Measurements from ENCODE around the gene TBC1D1.

Gene TBC1D1

GRCh38 chr4:37951461-37952352 lies 60.8 kb downstream of the TBC1D1 start:
- Histone ChIP-seq H3K9me3 (ENCODE audit: control insufficient read depth, insufficient read depth, low read depth, low read length) (no peaks in the 10 kb centered on the region), H3K9ac (ENCODE audit: low read length) (no peak overlapping the region), H3K36me3 (ENCODE audit: control insufficient read depth, insufficient read depth, low read length) (no peaks in the 10 kb centered on the region), H3K4me1 (ENCODE audit: control insufficient read depth, insufficient read depth, low read length) (no peaks in the 10 kb centered on the region), H3K4me3 (ENCODE audit: low read depth, low read length) (no peak overlapping the region), H3K27me3 (ENCODE audit: control insufficient read depth, insufficient read depth, low read length) (no peaks in the 10 kb centered on the region), H3K27ac (ENCODE audit: low read depth, low read length) (no peak overlapping the region)

GRCh38 chr4:37953156-37953555 lies 62.3 kb downstream of the TBC1D1 start:
- Histone ChIP-seq H3K9me3 (ENCODE audit: control insufficient read depth, insufficient read depth, low read depth, low read length) (no peaks in the 10 kb centered on the region), H3K9ac (ENCODE audit: low read length) (no peak overlapping the region), H3K36me3 (ENCODE audit: control insufficient read depth, insufficient read depth, low read length) (no peaks in the 10 kb centered on the region), H3K27ac (ENCODE audit: low read depth, low read length) (no peak overlapping the region), H3K27me3 (ENCODE audit: control insufficient read depth, insufficient read depth, low read length) (no peaks in the 10 kb centered on the region), H3K4me3 (ENCODE audit: low read depth, low read length) (no peak overlapping the region), H3K4me1 (ENCODE audit: control insufficient read depth, insufficient read depth, low read length) (no peaks in the 10 kb centered on the region)

GRCh38 chr4:37953620-37954293 lies 62.9 kb downstream of the TBC1D1 start:
- Histone ChIP-seq H3K4me1 (ENCODE audit: control insufficient read depth, insufficient read depth, low read length) (no peaks in the 10 kb centered on the region), H3K27ac (ENCODE audit: low read depth, low read length) (no peak overlapping the region), H3K4me3 (ENCODE audit: low read depth, low read length) (no peak overlapping the region), H3K9me3 (ENCODE audit: control insufficient read depth, insufficient read depth, low read depth, low read length) (no peaks in the 10 kb centered on the region), H3K27me3 (ENCODE audit: control insufficient read depth, insufficient read depth, low read length) (no peaks in the 10 kb centered on the region), H3K9ac (ENCODE audit: low read length) (no peak overlapping the region), H3K36me3 (ENCODE audit: control insufficient read depth, insufficient read depth, low read length) (no peaks in the 10 kb centered on the region)

- no peaks in the 10 kb centered on the region for H3K9me3 ChIP-seq (ENCODE audit: control insufficient read depth, insufficient read depth, low read depth, low read length)
- no peak overlapping the region for H3K27ac ChIP-seq (ENCODE audit: low read depth, low read length)
- H3K27me3 ChIP-seq (ENCODE audit: control insufficient read depth, insufficient read depth, low read length): no peaks in the 10 kb centered on the region
- no peaks in the 10 kb centered on the region for H3K36me3 ChIP-seq (ENCODE audit: control insufficient read depth, insufficient read depth, low read length)
- no peak overlapping the region for H3K9ac ChIP-seq (ENCODE audit: low read length)
- no peaks in the 10 kb centered on the region for H3K4me1 ChIP-seq (ENCODE audit: control insufficient read depth, insufficient read depth, low read length)
- no peak overlapping the region for H3K4me3 ChIP-seq (ENCODE audit: low read depth, low read length)
Observed at GRCh38 chr4:37956941-37957340, 66.1 kb downstream of the TBC1D1 start.

- H3K4me1 ChIP-seq (ENCODE audit: control insufficient read depth, insufficient read depth, low read length): no peaks in the 10 kb centered on the region
- H3K9me3 ChIP-seq (ENCODE audit: control insufficient read depth, insufficient read depth, low read depth, low read length): no peaks in the 10 kb centered on the region; the same call in 1 of the 2 replicates
- no peaks in the 10 kb centered on the region for H3K27me3 ChIP-seq (ENCODE audit: control insufficient read depth, insufficient read depth, low read length)
- no peaks in the 10 kb centered on the region for H3K36me3 ChIP-seq (ENCODE audit: control insufficient read depth, insufficient read depth, low read length)
- H3K9ac ChIP-seq (ENCODE audit: low read length): no peak overlapping the region
- H3K4me3 ChIP-seq (ENCODE audit: low read depth, low read length): no peak overlapping the region
- H3K27ac ChIP-seq (ENCODE audit: low read depth, low read length): no peak overlapping the region
Observed at GRCh38 chr4:37958932-37959331, 68.0 kb downstream of the TBC1D1 start.

GRCh38 chr4:37960098-37960497 lies 69.2 kb downstream of the TBC1D1 start, which contains the start of gene PTTG2:
PTTG2 (plus strand) TSS chr4:37960398; CDS start chr4:37960435, 37 bp downstream.
- no peaks in the 10 kb centered on the region for H3K27me3 ChIP-seq (ENCODE audit: control insufficient read depth, insufficient read depth, low read length)
- no peak within 1 kb of the TSS for H3K4me3 ChIP-seq (ENCODE audit: low read depth, low read length)
- no peaks in the 10 kb centered on the region for H3K36me3 ChIP-seq (ENCODE audit: control insufficient read depth, insufficient read depth, low read length)
- no peak within 1 kb of the TSS for H3K27ac ChIP-seq (ENCODE audit: low read depth, low read length)
- H3K9ac ChIP-seq (ENCODE audit: low read length): no peak within 1 kb of the TSS
- H3K4me1 ChIP-seq (ENCODE audit: control insufficient read depth, insufficient read depth, low read length): no peaks in the 10 kb centered on the region
- H3K9me3 ChIP-seq (ENCODE audit: control insufficient read depth, insufficient read depth, low read depth, low read length): no peaks in the 10 kb centered on the region; the same call in 1 of the 2 replicates

GRCh38 chr4:37960679-37961450 lies 70.0 kb downstream of the TBC1D1 start:
- Histone ChIP-seq H3K27me3 (ENCODE audit: control insufficient read depth, insufficient read depth, low read length) (no peaks in the 10 kb centered on the region), H3K27ac (ENCODE audit: low read depth, low read length) (no peak overlapping the region), H3K9me3 (ENCODE audit: control insufficient read depth, insufficient read depth, low read depth, low read length) (no peaks in the 10 kb centered on the region; the same call in 1 of the 2 replicates), H3K4me1 (ENCODE audit: control insufficient read depth, insufficient read depth, low read length) (no peaks in the 10 kb centered on the region), H3K36me3 (ENCODE audit: control insufficient read depth, insufficient read depth, low read length) (no peaks in the 10 kb centered on the region), H3K4me3 (ENCODE audit: low read depth, low read length) (no peak overlapping the region), H3K9ac (ENCODE audit: low read length) (no peak overlapping the region)

GRCh38 chr4:37964734-37965457 lies 74.0 kb downstream of the TBC1D1 start:
- Histone ChIP-seq H3K9ac (ENCODE audit: low read length) (no peak overlapping the region), H3K27me3 (ENCODE audit: control insufficient read depth, insufficient read depth, low read length) (no peaks in the 10 kb centered on the region), H3K4me1 (ENCODE audit: control insufficient read depth, insufficient read depth, low read length) (no peaks in the 10 kb centered on the region), H3K4me3 (ENCODE audit: low read depth, low read length) (no peak overlapping the region), H3K27ac (ENCODE audit: low read depth, low read length) (no peak overlapping the region), H3K9me3 (ENCODE audit: control insufficient read depth, insufficient read depth, low read depth, low read length) (peaks cover 2% of the 10 kb centered on the region), H3K36me3 (ENCODE audit: control insufficient read depth, insufficient read depth, low read length) (no peaks in the 10 kb centered on the region)

- Histone ChIP-seq H3K9me3 (ENCODE audit: control insufficient read depth, insufficient read depth, low read depth, low read length) (peaks cover 5% of the 10 kb centered on the region), H3K27me3 (ENCODE audit: control insufficient read depth, insufficient read depth, low read length) (no peaks in the 10 kb centered on the region), H3K36me3 (ENCODE audit: control insufficient read depth, insufficient read depth, low read length) (no peaks in the 10 kb centered on the region), H3K4me3 (ENCODE audit: low read depth, low read length) (no peak overlapping the region), H3K27ac (ENCODE audit: low read depth, low read length) (no peak overlapping the region), H3K4me1 (ENCODE audit: control insufficient read depth, insufficient read depth, low read length) (0 out of 2 replicates have a peak, but pooled peaks cover 4% of the 10 kb centered on the region), H3K9ac (ENCODE audit: low read length) (no peak overlapping the region)
Observed at GRCh38 chr4:37966044-37966443, 75.2 kb downstream of the TBC1D1 start.

- H3K27ac ChIP-seq (ENCODE audit: low read depth, low read length): no peak overlapping the region
- H3K36me3 ChIP-seq (ENCODE audit: control insufficient read depth, insufficient read depth, low read length): no peaks in the 10 kb centered on the region
- peaks cover 5% of the 10 kb centered on the region for H3K9me3 ChIP-seq (ENCODE audit: control insufficient read depth, insufficient read depth, low read depth, low read length)
- 0 out of 2 replicates have a peak, but pooled peaks cover 4% of the 10 kb centered on the region for H3K4me1 ChIP-seq (ENCODE audit: control insufficient read depth, insufficient read depth, low read length)
- no peak overlapping the region for H3K4me3 ChIP-seq (ENCODE audit: low read depth, low read length)
- H3K27me3 ChIP-seq (ENCODE audit: control insufficient read depth, insufficient read depth, low read length): no peaks in the 10 kb centered on the region
- no peak overlapping the region for H3K9ac ChIP-seq (ENCODE audit: low read length)
Observed at GRCh38 chr4:37967736-37968135, 76.9 kb downstream of the TBC1D1 start.
